ENCODE data around the gene DGKB. TPM values are rescaled to one million over a fixed set of nuclear protein-coding genes. Genes with fewer than 3 reads are reported as not detected.

DGKB gene
- total RNA-seq, 1 donor from 2014 or later: 0.72 TPM

DNA sequence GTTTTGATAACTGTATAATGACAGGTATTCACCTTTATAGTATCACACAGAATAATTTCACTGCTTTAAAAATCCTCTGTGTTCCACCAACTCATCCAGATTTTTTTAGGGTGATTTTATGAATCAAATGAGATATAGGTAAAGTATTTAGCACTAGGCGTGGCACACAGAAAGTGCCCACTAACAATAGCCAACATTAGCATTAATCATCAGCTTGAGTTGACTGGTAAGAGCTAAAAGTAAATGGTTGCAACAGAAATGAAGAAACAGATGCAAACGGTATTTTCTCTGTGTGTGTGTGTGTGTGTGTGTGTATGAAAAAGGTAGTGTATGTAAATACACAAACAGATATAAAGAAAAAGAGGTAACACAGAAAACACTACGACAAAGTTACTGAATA, 534.3 kb downstream of the DGKB start:
- TF ChIP-seq, protein P1, sequence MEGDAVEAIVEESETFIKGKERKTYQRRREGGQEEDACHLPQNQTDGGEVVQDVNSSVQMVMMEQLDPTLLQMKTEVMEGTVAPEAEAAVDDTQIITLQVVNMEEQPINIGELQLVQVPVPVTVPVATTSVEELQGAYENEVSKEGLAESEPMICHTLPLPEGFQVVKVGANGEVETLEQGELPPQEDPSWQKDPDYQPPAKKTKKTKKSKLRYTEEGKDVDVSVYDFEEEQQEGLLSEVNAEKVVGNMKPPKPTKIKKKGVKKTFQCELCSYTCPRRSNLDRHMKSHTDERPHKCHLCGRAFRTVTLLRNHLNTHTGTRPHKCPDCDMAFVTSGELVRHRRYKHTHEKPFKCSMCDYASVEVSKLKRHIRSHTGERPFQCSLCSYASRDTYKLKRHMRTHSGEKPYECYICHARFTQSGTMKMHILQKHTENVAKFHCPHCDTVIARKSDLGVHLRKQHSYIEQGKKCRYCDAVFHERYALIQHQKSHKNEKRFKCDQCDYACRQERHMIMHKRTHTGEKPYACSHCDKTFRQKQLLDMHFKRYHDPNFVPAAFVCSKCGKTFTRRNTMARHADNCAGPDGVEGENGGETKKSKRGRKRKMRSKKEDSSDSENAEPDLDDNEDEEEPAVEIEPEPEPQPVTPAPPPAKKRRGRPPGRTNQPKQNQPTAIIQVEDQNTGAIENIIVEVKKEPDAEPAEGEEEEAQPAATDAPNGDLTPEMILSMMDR (conservative IDR thresholded peaks at IDR 0.05): no peak
- H3K9me3 Mint-ChIP-seq: peaks cover 8% of the 10 kb centered on the region
- H3K27ac Mint-ChIP-seq (ENCODE audit: unreplicated experiment): no peak overlapping the region
- H3K36me3 Mint-ChIP-seq (ENCODE audit: low read depth): peaks cover 5% of the 10 kb centered on the region
- no peaks in the 10 kb centered on the region for H3K4me1 Mint-ChIP-seq
- H3K4me3 Mint-ChIP-seq: no peak overlapping the region
- H3K27me3 Mint-ChIP-seq (ENCODE audit: low read depth): no peaks in the 10 kb centered on the region
- no peak for DNase-seq (ENCODE audit: low read depth, low spot score)

- H3K4me1 Mint-ChIP-seq: no peaks in the 10 kb centered on the region
- TF ChIP-seq, protein P1 (conservative IDR thresholded peaks at IDR 0.05): no peak
- H3K9me3 Mint-ChIP-seq: no peaks in the 10 kb centered on the region
- H3K4me3 Mint-ChIP-seq: no peak overlapping the region
- H3K27me3 Mint-ChIP-seq (ENCODE audit: low read depth): no peaks in the 10 kb centered on the region
- H3K27ac Mint-ChIP-seq (ENCODE audit: unreplicated experiment): no peak overlapping the region
- no peaks in the 10 kb centered on the region for H3K36me3 Mint-ChIP-seq (ENCODE audit: low read depth)
- DNase-seq (ENCODE audit: low read depth, low spot score): no peak
These were observed 551.4 kb downstream of the DGKB start for GRCh38 chr7:14351167-14351566.

GRCh38 chr7:14341200-14341775, 561.3 kb downstream of the DGKB start:
- TF ChIP-seq, protein P1 (conservative IDR thresholded peaks at IDR 0.05): no peak

GRCh38 chr7:14340393-14341074, 562.0 kb downstream of the DGKB start:
- Mint-ChIP-seq H3K4me3 (no peak overlapping the region), H3K27ac (ENCODE audit: unreplicated experiment) (no peak overlapping the region), H3K4me1 (peaks cover 16% of the 10 kb centered on the region), H3K27me3 (ENCODE audit: low read depth) (no peaks in the 10 kb centered on the region), H3K36me3 (ENCODE audit: low read depth) (no peaks in the 10 kb centered on the region), H3K9me3 (no peaks in the 10 kb centered on the region)
- TF ChIP-seq, protein P1 (conservative IDR thresholded peaks at IDR 0.05): no peak
- no peak for DNase-seq (ENCODE audit: low read depth, low spot score)

More at GRCh38 chr7:14341200-14341775, 561.3 kb downstream of the DGKB start:
- Mint-ChIP-seq H3K36me3 (ENCODE audit: low read depth) (no peaks in the 10 kb centered on the region), H3K27me3 (ENCODE audit: low read depth) (no peaks in the 10 kb centered on the region), H3K4me3 (no peak overlapping the region), H3K4me1 (peaks cover 16% of the 10 kb centered on the region), H3K9me3 (no peaks in the 10 kb centered on the region), H3K27ac (ENCODE audit: unreplicated experiment) (no peak overlapping the region)
- no peak for DNase-seq (ENCODE audit: low read depth, low spot score)

GRCh38 chr7:14339861-14340260, 562.7 kb downstream of the DGKB start:
- no peak for DNase-seq (ENCODE audit: low read depth, low spot score)
- H3K27me3 Mint-ChIP-seq (ENCODE audit: low read depth): no peaks in the 10 kb centered on the region
- TF ChIP-seq, protein P1 (conservative IDR thresholded peaks at IDR 0.05): no peak
- no peaks in the 10 kb centered on the region for H3K9me3 Mint-ChIP-seq
- H3K36me3 Mint-ChIP-seq (ENCODE audit: low read depth): no peaks in the 10 kb centered on the region
- H3K4me1 Mint-ChIP-seq: peaks cover 16% of the 10 kb centered on the region
- H3K27ac Mint-ChIP-seq (ENCODE audit: unreplicated experiment): no peak overlapping the region
- no peak overlapping the region for H3K4me3 Mint-ChIP-seq

All from neural crest cell (in vitro differentiated cells).